ENCODE data around the gene RAB8B. TPM values are rescaled to one million over a fixed set of nuclear protein-coding genes. Genes with fewer than 3 reads are reported as not detected.

RAB8B gene
- total RNA-seq, 1 experiment from 2014 or later, result 20.9 TPM

DNA sequence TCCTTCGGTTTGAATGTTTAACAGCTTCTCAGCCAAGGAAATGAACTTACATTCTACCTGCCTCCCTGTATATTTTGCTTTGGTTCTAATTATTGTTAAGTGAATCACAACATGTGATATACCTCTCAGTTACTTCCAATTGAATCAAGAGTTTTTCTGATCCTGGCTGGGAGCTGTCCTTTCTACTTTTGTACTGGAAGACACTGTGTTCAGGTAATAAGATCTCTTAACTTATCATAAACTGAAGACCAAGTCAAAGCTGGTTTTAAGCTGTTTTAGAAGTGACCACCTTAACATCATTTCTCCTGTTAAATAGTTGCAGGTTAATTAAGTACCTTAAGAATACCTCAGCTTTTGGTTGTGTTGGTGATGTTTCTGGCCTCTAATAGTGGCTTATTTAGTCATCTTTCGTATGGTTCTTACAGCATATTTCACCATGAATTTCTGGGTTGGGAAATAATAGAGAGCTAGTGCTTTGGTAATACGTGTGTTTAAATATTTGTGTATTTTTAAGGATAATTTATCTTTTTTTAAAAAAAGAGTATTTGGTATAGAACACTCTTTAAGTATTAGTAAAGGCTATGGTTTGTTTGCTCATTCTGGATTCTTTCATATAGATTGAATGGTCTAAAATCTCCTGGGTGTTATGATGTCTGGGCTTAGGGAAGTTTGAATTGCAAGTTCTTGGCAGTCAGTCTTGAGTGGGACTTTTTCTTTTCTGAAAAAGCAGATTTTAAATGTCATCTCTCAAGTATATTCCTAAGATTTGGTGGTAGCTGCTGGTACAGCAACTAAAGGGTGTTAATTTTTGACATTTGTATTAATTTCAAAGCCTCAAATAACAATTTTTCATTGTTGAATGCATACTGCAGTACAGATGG, 1.6 kb downstream of the RAB8B start:
- ChIA-PET CTCF (no interaction called here), POLR2A (ENCODE audit: unreplicated experiment) (interaction anchor here (0.6 kb wide), 1 partner anchor 46 kb away, joined by 5 read pairs; no protein-coding TSS in a partner anchor)
- H3K4me2 ChIP-seq, result peak overlapping the region; percentile 77
- peaks cover 8% of the 10 kb centered on the region; the same call in 1 of the 2 replicates for H3F3A ChIP-seq (ENCODE audit: insufficient read depth, low read depth)
- no TSS peak for BruUV-seq (replicated peaks)
- H3K9me3 ChIP-seq (ENCODE audit: insufficient read depth, low read depth), result no peaks in the 10 kb centered on the region
- no peak for DNase-seq
- no peaks in the 10 kb centered on the region for H3K27me3 ChIP-seq (ENCODE audit: insufficient read depth, low read depth)
- intact Hi-C loops (cut with micrococcal nuclease; ENCODE audit: unreplicated experiment), result loop anchor here (2.0 kb wide), 1 partner anchor 34 kb away; the partner anchor contains the start of gene RPS27L
- H3K4me1 ChIP-seq (replicated peaks; ENCODE audit: insufficient read depth), result peaks cover 28% of the 10 kb centered on the region
- peak overlapping the region; percentile 63 for H3K4me3 ChIP-seq
- H3K36me3 ChIP-seq (ENCODE audit: low read depth), result no peaks in the 10 kb centered on the region
- no peak for TF ChIP-seq EZH2 (IDR thresholded peaks at IDR 0.05; ENCODE audit: low read depth)
- TF ChIP-seq, protein P1, sequence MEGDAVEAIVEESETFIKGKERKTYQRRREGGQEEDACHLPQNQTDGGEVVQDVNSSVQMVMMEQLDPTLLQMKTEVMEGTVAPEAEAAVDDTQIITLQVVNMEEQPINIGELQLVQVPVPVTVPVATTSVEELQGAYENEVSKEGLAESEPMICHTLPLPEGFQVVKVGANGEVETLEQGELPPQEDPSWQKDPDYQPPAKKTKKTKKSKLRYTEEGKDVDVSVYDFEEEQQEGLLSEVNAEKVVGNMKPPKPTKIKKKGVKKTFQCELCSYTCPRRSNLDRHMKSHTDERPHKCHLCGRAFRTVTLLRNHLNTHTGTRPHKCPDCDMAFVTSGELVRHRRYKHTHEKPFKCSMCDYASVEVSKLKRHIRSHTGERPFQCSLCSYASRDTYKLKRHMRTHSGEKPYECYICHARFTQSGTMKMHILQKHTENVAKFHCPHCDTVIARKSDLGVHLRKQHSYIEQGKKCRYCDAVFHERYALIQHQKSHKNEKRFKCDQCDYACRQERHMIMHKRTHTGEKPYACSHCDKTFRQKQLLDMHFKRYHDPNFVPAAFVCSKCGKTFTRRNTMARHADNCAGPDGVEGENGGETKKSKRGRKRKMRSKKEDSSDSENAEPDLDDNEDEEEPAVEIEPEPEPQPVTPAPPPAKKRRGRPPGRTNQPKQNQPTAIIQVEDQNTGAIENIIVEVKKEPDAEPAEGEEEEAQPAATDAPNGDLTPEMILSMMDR (conservative IDR thresholded peaks at IDR 0.05), result no peak
- no peaks in the 10 kb centered on the region for H4K20me1 ChIP-seq (ENCODE audit: insufficient read depth)
- no peak overlapping the region for H3K27ac ChIP-seq
- no peak overlapping the region for H2AFZ ChIP-seq
- no peaks in the 10 kb centered on the region for H3K9me2 ChIP-seq (ENCODE audit: insufficient read depth)
- H3K79me2 ChIP-seq (ENCODE audit: low read depth), result peaks cover 46% of the 10 kb centered on the region

DNA sequence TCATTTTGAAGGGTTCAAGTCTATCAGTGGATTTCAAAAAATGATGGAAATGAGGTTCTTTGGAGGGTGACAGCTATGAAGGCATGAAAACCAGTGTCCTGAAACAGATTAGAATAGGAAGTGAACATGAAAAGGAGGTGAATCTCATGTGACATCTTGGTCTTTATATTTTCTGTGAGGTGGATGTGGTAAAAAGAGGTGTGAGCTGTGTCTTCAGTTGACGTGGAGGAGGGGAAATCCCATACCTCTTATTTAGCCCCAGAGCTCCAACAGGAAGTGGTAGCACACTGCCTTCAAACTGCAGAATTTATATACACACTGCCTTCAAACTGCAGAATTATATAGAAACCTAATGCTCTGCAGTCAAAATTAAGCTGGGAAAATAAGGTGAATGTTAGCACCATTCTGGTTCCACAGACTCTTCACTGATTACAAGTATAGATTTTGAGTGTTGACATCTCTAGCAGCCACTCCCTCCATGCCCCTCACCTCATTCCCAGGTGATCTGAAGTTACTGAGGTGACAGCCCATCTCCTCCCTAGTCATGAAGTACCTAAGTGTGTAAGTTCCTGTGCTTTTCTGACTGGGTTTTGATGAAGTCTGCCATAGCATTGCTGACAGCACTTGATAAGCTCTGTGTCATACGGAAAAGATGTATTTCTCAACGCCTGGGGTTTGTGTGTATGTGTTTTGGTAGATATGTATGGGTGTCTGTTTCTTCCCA, 2.7 kb downstream of the RAB8B start:
- intact Hi-C loops (cut with micrococcal nuclease; ENCODE audit: unreplicated experiment), result loop anchor here (2.0 kb wide), 1 partner anchor 35 kb away; the partner anchor contains the start of gene RPS27L
- BruUV-seq (replicated peaks), result TSS peak; percentile 35
- H3K4me3 ChIP-seq, result no peak overlapping the region
- ChIA-PET POLR2A (ENCODE audit: unreplicated experiment) (interaction anchor here (0.6 kb wide), 2 partner anchors 196 to 545 kb away, joined by 3 to 7 read pairs; no protein-coding TSS in a partner anchor), CTCF (no interaction called here)
- no peaks in the 10 kb centered on the region for H3K9me3 ChIP-seq (ENCODE audit: insufficient read depth, low read depth)
- no peaks in the 10 kb centered on the region for H3K27me3 ChIP-seq (ENCODE audit: insufficient read depth, low read depth)
- H3K79me2 ChIP-seq (ENCODE audit: low read depth), result peaks cover 46% of the 10 kb centered on the region
- no peaks in the 10 kb centered on the region for H3K36me3 ChIP-seq (ENCODE audit: low read depth)
- H3K9me2 ChIP-seq (ENCODE audit: insufficient read depth), result no peaks in the 10 kb centered on the region
- no peak for DNase-seq
- H2AFZ ChIP-seq, result no peak overlapping the region
- no peak overlapping the region for H3K27ac ChIP-seq
- no peaks in the 10 kb centered on the region for H3F3A ChIP-seq (ENCODE audit: insufficient read depth, low read depth)
- H4K20me1 ChIP-seq (ENCODE audit: insufficient read depth), result no peaks in the 10 kb centered on the region
- TF ChIP-seq, protein P1 (conservative IDR thresholded peaks at IDR 0.05), result no peak
- no peak for TF ChIP-seq EZH2 (IDR thresholded peaks at IDR 0.05; ENCODE audit: low read depth)
- H3K4me2 ChIP-seq, result no peak overlapping the region
- peaks cover 19% of the 10 kb centered on the region; the same call in 1 of the 2 replicates for H3K4me1 ChIP-seq (replicated peaks; ENCODE audit: insufficient read depth)

DNA sequence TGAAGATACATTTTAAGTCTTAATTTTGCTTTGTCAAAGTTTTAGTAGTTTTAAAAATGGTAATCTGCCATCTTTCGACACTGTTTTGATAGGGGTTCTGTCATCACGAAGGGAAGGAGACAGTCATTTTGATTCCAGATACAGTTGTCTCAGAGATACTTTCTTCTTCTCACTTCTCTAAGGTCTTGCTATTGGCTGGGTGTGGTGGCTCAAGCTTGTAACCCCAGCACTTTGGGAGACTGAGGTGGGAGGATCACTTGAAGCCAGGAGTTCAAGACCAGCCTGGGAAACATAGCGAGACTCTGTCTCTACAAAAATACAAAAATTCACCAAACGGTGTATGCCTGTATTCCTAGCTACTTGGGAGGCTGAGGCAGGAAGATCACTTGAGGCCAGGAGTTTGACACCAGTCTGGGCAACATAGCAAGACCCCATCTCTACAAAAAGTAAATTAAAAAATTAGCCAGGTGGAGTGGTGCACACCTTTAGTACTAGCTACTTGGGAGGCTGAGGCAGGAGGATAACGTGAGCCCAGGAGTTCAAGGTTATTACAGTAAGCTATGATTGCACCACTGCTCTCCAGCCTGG, 3.3 kb downstream of the RAB8B start:
- no peaks in the 10 kb centered on the region for H3K9me2 ChIP-seq (ENCODE audit: insufficient read depth)
- H3K4me1 ChIP-seq (replicated peaks; ENCODE audit: insufficient read depth), result peaks cover 23% of the 10 kb centered on the region
- H3K27ac ChIP-seq, result no peak overlapping the region
- TF ChIP-seq EZH2 (IDR thresholded peaks at IDR 0.05; ENCODE audit: low read depth), result no peak
- TF ChIP-seq, protein P1 (conservative IDR thresholded peaks at IDR 0.05), result no peak
- BruUV-seq (replicated peaks), result no TSS peak
- CTCF ChIA-PET, result no interaction called here
- peaks cover 46% of the 10 kb centered on the region for H3K79me2 ChIP-seq (ENCODE audit: low read depth)
- no peaks in the 10 kb centered on the region for H3K27me3 ChIP-seq (ENCODE audit: insufficient read depth, low read depth)
- POLR2A ChIA-PET (ENCODE audit: unreplicated experiment), result interaction anchor here (0.6 kb wide), 1 partner anchor 195 kb away, joined by 7 read pairs; no protein-coding TSS in a partner anchor
- no peak overlapping the region for H3K4me3 ChIP-seq
- no peaks in the 10 kb centered on the region for H4K20me1 ChIP-seq (ENCODE audit: insufficient read depth)
- H3K36me3 ChIP-seq (ENCODE audit: low read depth), result no peaks in the 10 kb centered on the region
- H3F3A ChIP-seq (ENCODE audit: insufficient read depth, low read depth), result no peaks in the 10 kb centered on the region
- no peak overlapping the region for H3K4me2 ChIP-seq
- intact Hi-C loops (cut with micrococcal nuclease; ENCODE audit: unreplicated experiment), result no loop called here
- H3K9me3 ChIP-seq (ENCODE audit: insufficient read depth, low read depth), result no peaks in the 10 kb centered on the region
- DNase-seq, result no peak
- no peak overlapping the region for H2AFZ ChIP-seq
